Stimulated activated naive CD8-positive, alpha-beta T cell treated with anti-CD3 and anti-CD28 coated beads, Interleukin-15, Interleukin-2, amounts not matched to agents 100 ng/mL and 50 ng/mL, for 24 hours (primary cell): ENCODE results near the gene MT1H.
"Not testable (repeated sequence)": the region's sequence is repeated elsewhere in the genome, so short reads cannot be mapped to it uniquely, and the experiment has no call there.

Experiments used
- H3K27ac Mint-ChIP-seq: one replicate; pipeline ENCODE4 v1.8.0; 2021; ENCODE audit warnings: mild to moderate bottlenecking, mixed read lengths
- H3K27me3 Mint-ChIP-seq: one replicate; pipeline ENCODE4 v1.8.0; 2021; ENCODE audit warnings: mixed read lengths
- H3K36me3 Mint-ChIP-seq: one replicate; pipeline ENCODE4 v1.8.0; 2021; ENCODE audit warnings: low read depth, mixed read lengths
- H3K4me1 Mint-ChIP-seq: one replicate; pipeline ENCODE4 v1.8.0; 2021; ENCODE audit warnings: low read depth, mixed read lengths
- H3K4me3 Mint-ChIP-seq: one replicate; pipeline ENCODE4 v1.8.0; 2021; ENCODE audit warnings: mild to moderate bottlenecking, mixed read lengths
- H3K9me3 Mint-ChIP-seq: one replicate; pipeline ENCODE4 v1.8.0; 2021; ENCODE audit warnings: mixed read lengths

Gene MT1H

GRCh38 chr16:56702836-56703235 lies 33.2 kb downstream of the MT1H start:
- peaks cover 10% of the 10 kb centered on the region for H3K4me1 Mint-ChIP-seq
- H3K27ac Mint-ChIP-seq, result no peak overlapping the region
- H3K36me3 Mint-ChIP-seq, result no peaks in the 10 kb centered on the region
- H3K4me3 Mint-ChIP-seq, result no peak overlapping the region
- H3K9me3 Mint-ChIP-seq, result no peaks in the 10 kb centered on the region
- no peaks in the 10 kb centered on the region for H3K27me3 Mint-ChIP-seq

DNA sequence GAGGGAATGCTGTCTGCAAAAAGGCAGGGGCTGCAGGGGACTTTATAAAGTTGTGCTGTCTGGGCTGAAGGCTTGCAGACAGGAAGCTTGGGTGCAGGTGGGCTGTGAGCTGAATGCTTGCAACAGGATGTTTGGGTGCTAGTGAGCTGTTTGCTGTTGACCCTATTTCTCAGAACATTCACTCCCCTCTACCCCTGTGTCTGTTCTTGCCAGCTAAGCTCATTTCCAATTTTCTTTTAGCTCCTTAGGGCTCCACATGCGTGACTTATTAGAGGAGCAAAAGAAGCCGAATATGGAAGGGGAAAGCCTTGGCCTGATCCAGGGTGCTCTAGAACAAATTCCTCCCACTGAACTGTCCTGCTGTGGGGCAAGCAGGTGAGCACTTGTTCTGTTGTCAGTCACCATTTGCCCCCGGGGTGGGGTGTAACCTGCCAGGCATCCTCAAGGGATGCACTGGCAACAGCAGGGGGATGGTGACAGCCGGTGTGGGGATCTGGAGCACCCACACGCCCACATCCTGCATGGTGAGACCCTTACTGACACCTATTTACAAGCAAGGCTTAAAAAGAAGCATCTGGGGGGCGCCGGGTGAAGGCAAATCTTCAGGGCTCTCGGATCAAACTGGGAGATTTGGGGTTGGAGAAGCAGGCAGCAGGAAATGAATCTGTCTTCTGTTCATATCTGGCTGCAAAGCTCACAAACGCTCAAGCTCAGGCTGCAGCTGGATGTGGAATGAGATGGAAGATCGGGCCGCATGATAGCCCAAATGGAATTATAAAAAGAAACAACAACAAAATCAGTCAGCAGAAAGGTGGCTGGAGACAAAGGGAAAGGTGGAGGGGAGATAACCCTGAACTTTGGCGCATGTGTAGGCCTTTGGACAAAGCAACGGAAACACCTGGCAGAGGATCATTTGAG lies 39.2 kb downstream of the MT1H start:
- peak overlapping the region; percentile 73 for H3K4me3 Mint-ChIP-seq
- H3K4me1 Mint-ChIP-seq, result peaks cover 36% of the 10 kb centered on the region
- no peaks in the 10 kb centered on the region for H3K36me3 Mint-ChIP-seq
- no peaks in the 10 kb centered on the region for H3K27me3 Mint-ChIP-seq
- no peaks in the 10 kb centered on the region for H3K9me3 Mint-ChIP-seq
- H3K27ac Mint-ChIP-seq, result peak overlapping the region; percentile 83

- Mint-ChIP-seq H3K36me3 (no peaks in the 10 kb centered on the region), H3K27me3 (no peaks in the 10 kb centered on the region), H3K4me1 (peaks cover 36% of the 10 kb centered on the region), H3K4me3 (peak overlapping the region; percentile 73), H3K27ac (peak overlapping the region; percentile 83), H3K9me3 (no peaks in the 10 kb centered on the region)
These were observed 39.9 kb downstream of the MT1H start for GRCh38 chr16:56709443-56710040.

DNA sequence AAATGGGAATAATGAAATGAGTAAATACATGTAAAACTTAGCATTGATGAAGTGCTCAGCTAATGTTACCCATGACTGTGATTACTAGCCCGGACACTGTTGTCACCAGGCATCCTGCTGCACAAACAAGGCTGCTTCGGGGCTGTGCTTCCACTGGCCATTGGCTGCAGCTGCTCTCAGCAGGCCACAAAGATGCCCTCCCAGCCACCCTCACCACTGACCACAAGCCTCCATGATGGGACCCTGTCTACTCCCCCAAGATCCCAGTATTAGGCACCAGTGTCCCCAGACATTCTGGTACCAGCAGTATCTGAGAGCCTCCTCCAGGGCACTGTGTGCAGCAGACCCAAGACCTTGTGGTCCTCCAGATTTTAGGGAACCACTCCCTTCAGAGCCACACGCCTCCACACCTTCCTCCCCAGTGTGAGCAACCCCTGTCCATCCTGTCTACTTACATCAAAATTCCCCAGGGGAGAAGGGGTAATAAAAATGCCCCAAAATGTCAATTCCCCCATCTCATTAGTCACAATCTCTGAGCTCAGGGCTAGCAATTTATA lies 40.6 kb downstream of the MT1H start:
- Mint-ChIP-seq H3K27ac (peak overlapping the region; percentile 83), H3K36me3 (no peaks in the 10 kb centered on the region), H3K4me3 (no peak overlapping the region), H3K4me1 (peaks cover 36% of the 10 kb centered on the region), H3K27me3 (no peaks in the 10 kb centered on the region), H3K9me3 (no peaks in the 10 kb centered on the region)

DNA sequence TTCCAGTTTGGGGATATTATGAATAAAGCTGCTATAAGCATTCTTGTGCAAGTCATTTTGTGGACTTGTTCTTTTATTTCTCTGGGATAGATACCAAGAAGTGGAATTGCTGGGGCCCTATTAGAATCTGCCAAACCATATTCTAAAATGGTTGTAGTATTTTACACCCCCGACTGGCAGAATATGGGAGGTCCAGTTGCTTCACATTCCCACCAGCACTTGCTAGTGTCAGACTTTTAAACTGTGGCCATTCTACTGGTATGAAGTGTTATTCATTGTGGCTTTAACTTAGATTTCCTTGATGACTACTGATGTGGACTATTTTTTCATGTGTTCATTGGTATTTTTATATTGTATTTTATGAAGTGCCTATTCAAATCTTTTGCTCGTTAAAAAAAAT lies 42.2 kb downstream of the MT1H start:
- H3K27ac Mint-ChIP-seq, result no peak overlapping the region
- no peak overlapping the region for H3K4me3 Mint-ChIP-seq
- H3K27me3 Mint-ChIP-seq, result no peaks in the 10 kb centered on the region

GRCh38 chr16:56713794-56714193 lies 44.2 kb downstream of the MT1H start:
- Mint-ChIP-seq H3K27ac (no peak overlapping the region), H3K4me3 (no peak overlapping the region), H3K27me3 (no peaks in the 10 kb centered on the region), H3K9me3 (no peaks in the 10 kb centered on the region), H3K36me3 (no peaks in the 10 kb centered on the region), H3K4me1 (peaks cover 26% of the 10 kb centered on the region)

More for the DNA sequence above, 42.2 kb downstream of the MT1H start:
- H3K4me1 Mint-ChIP-seq, result peaks cover 36% of the 10 kb centered on the region
- no peaks in the 10 kb centered on the region for H3K36me3 Mint-ChIP-seq
- H3K9me3 Mint-ChIP-seq, result no peaks in the 10 kb centered on the region

DNA sequence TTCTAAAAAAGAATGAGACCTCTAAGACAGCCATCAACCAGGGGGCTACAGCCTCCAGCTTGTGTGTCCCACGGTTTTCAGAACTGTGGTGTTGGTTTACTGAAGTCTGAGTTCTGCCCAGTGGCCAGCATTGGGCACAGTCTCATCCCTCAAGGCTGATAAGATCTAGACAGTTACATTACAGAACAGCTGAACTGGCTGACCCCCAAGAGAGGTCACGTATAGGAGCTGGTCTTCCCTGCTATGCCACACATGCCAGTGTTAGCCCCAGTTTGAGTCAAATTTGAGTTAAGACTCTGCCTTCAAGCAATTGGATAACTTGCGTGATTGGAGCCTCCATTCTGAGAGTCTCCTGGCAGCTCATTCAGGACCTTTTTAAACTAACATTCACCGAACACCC lies 45.5 kb downstream of the MT1H start:
- no peaks in the 10 kb centered on the region for H3K36me3 Mint-ChIP-seq
- H3K4me1 Mint-ChIP-seq, result peaks cover 12% of the 10 kb centered on the region
- no peak overlapping the region for H3K27ac Mint-ChIP-seq
- H3K4me3 Mint-ChIP-seq, result no peak overlapping the region
- H3K9me3 Mint-ChIP-seq, result no peaks in the 10 kb centered on the region
- no peaks in the 10 kb centered on the region for H3K27me3 Mint-ChIP-seq

DNA sequence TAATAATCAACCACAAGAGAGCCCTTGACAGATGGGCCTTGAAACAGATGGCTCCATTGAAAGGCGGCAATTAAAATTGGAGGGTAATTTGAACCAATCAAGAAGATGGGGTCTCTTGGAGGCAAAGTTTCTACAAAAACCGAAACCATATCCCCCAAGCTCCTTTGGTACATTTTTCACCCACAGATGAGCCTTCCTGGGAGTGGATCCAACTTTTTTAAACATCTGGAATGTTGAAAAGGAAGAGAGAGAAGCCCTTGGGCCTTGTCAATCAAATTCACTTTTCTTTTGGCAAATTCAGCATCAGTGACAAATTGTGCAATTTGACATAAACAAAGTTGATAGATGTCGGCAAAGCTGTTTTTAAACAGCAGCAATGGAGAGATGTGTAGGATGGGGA lies 47.1 kb downstream of the MT1H start:
- H3K4me3 Mint-ChIP-seq, result no peak overlapping the region
- H3K27ac Mint-ChIP-seq, result no peak overlapping the region
- peaks cover under 1% of the 10 kb centered on the region for H3K4me1 Mint-ChIP-seq
- H3K9me3 Mint-ChIP-seq, result no peaks in the 10 kb centered on the region
- H3K36me3 Mint-ChIP-seq, result no peaks in the 10 kb centered on the region
- H3K27me3 Mint-ChIP-seq, result no peaks in the 10 kb centered on the region

DNA sequence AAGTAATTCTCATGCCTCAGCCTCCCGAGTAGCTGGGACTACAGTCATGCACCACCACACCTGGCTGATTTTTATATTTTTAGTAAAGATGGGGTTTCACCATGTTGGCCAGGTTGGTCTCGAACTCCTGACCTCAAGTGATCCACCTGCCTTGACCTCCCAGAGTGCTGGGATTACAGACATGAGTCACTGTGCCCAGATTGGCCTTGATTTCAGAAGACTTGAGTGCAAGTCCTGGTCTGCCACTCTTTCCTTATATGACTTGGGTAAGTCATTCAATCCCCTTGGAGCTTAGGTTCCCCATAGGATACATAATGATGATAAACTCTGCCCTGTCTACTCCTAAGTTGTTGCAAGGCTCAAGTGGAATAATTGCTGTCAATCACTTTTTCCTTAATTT lies 47.9 kb downstream of the MT1H start:
- H3K4me3 Mint-ChIP-seq, H3K27ac Mint-ChIP-seq, H3K36me3 Mint-ChIP-seq, H3K4me1 Mint-ChIP-seq, H3K27me3 Mint-ChIP-seq, H3K9me3 Mint-ChIP-seq: not testable (repeated sequence)
